ENCODE measurements around the gene FHIT.

Gene FHIT

DNA sequence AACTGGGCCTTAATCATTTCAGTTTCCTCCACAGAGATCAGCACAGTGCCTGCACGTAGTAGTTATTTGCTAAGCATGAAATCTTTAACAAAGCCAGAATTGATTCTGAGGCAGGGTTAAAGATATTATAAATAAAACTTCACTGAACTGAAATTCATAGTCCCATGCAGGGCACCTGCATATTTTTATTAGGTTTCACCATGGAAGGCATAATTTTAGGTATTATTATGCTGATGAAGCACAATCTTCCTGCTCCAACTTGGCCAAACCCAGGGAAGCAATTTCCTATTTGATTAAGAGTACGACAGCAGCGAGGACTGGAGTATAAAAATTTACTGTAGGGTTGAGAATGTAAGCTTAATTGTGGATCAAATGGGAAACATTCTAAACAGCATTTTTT, 1131.0 kb downstream of the FHIT start:
- DNase-seq (ENCODE audit: insufficient read length, low spot score): no peak
- FAIRE-seq: no peak
- TF ChIP-seq, protein P1, sequence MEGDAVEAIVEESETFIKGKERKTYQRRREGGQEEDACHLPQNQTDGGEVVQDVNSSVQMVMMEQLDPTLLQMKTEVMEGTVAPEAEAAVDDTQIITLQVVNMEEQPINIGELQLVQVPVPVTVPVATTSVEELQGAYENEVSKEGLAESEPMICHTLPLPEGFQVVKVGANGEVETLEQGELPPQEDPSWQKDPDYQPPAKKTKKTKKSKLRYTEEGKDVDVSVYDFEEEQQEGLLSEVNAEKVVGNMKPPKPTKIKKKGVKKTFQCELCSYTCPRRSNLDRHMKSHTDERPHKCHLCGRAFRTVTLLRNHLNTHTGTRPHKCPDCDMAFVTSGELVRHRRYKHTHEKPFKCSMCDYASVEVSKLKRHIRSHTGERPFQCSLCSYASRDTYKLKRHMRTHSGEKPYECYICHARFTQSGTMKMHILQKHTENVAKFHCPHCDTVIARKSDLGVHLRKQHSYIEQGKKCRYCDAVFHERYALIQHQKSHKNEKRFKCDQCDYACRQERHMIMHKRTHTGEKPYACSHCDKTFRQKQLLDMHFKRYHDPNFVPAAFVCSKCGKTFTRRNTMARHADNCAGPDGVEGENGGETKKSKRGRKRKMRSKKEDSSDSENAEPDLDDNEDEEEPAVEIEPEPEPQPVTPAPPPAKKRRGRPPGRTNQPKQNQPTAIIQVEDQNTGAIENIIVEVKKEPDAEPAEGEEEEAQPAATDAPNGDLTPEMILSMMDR (IDR thresholded peaks at IDR 0.05; ENCODE audit: insufficient read depth, missing control alignments): no peak

DNA sequence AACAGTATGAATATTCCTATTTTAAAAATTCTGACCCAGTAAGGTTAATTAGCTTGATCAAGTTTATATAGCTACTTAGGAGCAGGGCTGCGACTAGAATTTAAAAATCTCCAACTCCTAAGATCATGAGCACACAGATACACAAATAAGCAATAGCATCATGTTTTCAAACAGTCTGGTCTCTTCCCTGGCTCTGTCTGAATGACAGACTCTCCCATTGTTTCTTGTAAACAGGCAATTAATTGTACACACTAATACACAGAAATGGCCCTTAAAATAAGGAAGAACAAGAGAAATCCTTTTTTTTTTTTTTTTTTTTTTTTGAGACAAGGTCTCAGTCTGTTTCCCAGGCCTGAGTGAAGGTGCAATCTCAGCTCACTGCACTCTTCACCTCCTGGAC, 1137.1 kb downstream of the FHIT start:
- FAIRE-seq: no peak
- no peak for DNase-seq (ENCODE audit: insufficient read length, low spot score)
- TF ChIP-seq, protein P1 (IDR thresholded peaks at IDR 0.05; ENCODE audit: insufficient read depth, missing control alignments): no peak

DNA sequence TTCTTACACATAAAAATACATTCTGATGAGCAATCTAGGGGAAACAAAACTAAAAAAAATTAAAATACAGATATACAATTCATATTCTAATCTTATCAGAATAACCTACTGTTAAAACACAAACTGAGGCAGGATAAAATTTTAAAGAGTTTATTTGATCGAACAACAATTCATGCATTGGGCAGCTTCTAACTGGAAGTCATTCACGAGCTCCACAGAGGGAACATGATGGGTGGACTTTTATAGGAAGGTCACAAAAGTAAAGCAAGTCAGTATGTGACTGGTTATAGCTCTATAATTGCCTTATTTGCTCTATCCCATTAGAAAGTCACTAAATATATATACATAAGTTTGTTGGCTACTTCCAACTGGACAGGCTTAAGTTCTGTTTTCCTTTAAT, 1144.0 kb downstream of the FHIT start:
- TF ChIP-seq, protein P1 (IDR thresholded peaks at IDR 0.05; ENCODE audit: insufficient read depth, missing control alignments): no peak
- FAIRE-seq (no peak), DNase-seq (ENCODE audit: insufficient read length, low spot score) (no peak)

DNA sequence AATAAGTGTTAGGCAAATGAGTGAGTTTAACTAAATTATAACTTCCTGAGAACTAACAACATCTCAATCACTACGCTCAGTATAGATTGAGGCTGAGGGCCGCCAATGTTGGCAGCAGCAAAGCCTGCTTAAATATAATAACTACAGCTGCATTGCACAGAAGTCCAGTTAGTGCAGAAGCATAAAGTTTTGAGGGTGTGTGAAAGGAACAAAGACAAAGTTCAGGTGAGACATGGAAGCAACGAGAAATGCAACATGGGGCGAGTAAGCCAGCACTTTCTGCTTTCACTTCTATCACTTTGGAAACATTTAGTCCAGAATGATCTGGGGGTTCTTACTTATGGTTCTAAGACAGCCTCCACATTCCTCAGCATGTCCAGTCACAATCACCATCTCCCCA, 1149.1 kb downstream of the FHIT start:
- TF ChIP-seq, protein P1 (IDR thresholded peaks at IDR 0.05; ENCODE audit: insufficient read depth, missing control alignments): no peak
- FAIRE-seq (no peak), DNase-seq (ENCODE audit: insufficient read length, low spot score) (no peak)

DNA sequence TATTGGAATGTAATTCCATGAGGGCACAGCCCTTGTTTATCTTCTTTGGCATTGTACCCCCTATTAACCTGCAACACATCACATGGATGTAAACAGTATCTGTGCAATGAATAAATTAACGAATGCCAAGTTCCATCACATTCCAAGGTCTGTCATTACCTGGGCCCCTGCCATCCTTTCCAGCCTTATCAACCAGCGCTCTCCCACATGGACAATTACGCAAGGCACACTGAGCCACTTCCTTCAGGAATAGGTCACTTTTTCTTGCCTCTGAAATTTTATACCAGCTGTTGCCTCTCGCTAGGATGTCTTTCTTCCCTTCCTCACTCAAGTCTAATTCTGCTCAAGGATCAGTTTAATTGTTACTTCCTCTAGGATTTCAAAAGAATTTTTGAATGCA, 1149.6 kb downstream of the FHIT start:
- DNase-seq (ENCODE audit: insufficient read length, low spot score) (no peak), FAIRE-seq (no peak)
- TF ChIP-seq, protein P1 (IDR thresholded peaks at IDR 0.05; ENCODE audit: insufficient read depth, missing control alignments): no peak

DNA sequence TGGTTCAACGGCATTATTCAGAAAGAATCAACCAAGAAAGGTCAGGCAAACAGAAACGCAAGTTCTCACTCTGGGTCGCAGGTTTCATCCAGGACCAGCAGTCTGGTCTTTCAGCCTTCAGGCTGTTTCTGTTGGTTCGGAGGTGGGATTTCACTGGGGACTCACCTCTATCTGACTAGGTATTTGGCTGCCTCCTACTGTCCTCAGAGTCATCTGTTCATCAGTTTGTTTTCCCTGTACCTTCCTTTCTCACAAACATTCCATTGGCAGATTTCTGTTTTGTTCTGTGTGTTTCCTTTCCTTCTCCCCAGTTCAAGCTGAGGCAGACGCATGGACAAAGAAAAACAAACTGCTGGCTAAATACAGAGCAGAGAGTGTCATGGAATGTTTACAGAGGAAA, 1154.8 kb downstream of the FHIT start:
- DNase-seq (ENCODE audit: insufficient read length, low spot score) (no peak), FAIRE-seq (no peak)
- TF ChIP-seq, protein P1 (IDR thresholded peaks at IDR 0.05; ENCODE audit: insufficient read depth, missing control alignments): no peak

DNA sequence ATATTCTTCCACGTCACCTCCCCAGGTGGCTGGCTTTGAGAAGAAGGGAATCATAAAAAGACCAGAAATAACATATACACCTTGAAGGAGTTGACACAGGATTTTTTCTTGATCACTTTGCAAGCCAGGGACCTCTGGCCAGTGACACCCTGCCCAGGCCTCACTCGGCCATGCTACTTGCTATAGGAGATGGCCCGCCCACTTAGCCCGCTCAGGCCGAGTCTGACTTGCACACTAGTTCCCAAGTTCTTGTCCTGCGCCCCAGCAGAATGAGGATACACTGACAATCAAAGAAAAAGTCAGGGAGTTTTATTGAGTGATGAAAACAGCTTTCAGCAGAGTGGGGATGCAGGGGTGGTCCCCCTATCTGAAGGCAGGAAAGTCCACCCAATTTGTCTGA, 1155.3 kb downstream of the FHIT start:
- FAIRE-seq (no peak), DNase-seq (ENCODE audit: insufficient read length, low spot score) (no peak)
- TF ChIP-seq, protein P1 (IDR thresholded peaks at IDR 0.05; ENCODE audit: insufficient read depth, missing control alignments): no peak

All from D721Med (cell line).